NCI-H82 (cell line): ENCODE results near the gene PRPS2.
A peak's percentile ranks its signal among the peaks of the same experiment; 100 is the strongest.

Source experiments
- DNase-seq: peaks from one replicate; lab custom pipeline; 2025; lab: John Stamatoyannopoulos, UW

Gene PRPS2

DNA sequence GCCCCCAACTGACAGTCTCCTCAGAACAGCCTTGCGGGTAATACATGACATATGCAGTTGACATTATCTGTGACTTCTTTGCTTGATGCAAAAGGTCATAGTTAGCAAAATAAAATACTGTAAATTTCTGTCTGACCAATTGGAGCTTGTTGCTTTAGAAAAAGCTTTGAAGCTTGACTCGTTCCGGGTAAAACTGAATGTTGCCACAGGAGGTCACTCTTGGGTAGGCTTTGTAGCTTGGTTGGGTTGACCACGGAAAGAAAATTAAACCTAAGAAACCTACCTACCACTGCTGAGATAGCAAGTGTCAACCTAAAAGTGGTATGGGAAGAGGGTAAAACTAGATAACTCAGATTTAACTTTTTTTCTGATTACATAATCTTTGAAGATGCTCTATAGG lies 23.2 kb downstream of the PRPS2 start:
- peak; percentile 48 for DNase-seq

DNA sequence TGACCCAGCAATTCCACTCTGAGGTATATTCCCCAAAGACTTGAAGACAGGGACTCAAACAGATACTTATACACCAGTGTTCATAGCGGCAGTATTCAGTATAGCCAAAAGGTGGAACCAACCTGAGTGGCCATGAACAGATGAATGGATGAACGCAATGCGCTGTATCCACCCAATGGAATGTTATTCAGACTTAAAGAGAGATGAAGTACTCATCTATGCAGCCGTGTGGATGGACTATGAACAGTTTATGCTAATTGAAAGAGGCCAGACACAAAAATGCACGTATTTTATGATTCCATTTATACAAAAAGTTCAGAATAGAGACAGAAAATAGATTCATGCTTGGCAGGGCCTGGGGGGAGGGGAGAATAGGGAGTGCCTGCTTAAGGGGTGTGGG lies 26.3 kb downstream of the PRPS2 start:
- DNase-seq: no peak

DNA sequence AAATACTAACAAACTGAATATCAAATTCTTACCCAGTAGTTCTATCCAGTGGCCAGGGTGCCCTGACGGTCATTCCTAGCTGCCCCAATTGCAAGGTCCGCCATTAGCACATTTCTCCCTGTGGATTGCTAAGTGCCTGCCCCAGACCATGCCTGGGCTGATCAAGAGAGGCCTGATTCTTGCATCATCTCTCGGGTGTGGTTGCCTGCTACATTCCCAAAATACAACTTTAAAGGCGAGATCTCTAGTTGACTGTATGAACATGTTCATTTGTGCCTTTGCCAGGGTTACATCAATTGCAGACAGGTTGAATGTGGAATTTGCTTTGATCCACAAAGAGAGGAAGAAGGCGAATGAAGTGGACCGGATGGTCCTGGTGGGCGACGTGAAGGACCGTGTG lies 28.0 kb downstream of the PRPS2 start:
- DNase-seq: no peak

DNA sequence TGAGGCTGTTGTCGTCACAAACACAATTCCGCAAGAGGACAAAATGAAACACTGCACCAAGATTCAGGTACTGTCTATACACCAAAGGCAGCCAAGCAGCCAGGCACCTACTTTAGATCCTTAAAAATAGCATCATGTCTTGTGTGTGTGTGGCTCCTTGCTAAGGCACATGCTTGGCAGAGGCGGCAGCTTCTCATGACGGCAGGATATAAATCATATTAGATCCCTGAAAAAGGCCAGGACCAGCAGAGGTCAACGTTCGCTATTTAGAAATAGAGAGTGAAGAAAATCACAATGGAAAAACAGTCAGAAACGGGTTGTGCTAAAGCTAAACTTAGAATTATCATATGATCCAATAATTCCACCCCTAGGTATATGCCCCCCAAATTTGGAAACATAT lies 29.5 kb downstream of the PRPS2 start:
- DNase-seq: no peak

- no peak for DNase-seq
These were observed 33.7 kb downstream of the PRPS2 start for GRCh38 chrX:12824944-12825343.

DNA sequence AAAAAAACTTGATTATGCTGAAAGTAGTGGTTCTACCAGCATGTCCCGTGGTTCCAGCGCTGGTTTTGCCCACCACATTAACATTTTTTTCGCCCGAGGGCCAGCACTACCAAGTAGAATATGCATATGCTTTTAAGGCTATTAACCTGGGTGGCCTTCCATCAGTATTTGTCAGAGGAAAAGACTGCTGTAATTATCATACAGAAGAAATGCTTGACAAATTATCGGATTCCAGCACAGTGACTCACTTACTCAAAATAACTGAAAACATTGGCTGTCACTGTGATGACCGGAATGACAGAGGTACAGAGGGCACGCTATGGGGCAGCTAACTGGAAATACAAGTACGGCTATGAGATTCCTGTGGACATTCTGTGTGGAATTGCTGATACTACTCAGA lies 34.6 kb downstream of the PRPS2 start:
- DNase-seq: no peak

DNA sequence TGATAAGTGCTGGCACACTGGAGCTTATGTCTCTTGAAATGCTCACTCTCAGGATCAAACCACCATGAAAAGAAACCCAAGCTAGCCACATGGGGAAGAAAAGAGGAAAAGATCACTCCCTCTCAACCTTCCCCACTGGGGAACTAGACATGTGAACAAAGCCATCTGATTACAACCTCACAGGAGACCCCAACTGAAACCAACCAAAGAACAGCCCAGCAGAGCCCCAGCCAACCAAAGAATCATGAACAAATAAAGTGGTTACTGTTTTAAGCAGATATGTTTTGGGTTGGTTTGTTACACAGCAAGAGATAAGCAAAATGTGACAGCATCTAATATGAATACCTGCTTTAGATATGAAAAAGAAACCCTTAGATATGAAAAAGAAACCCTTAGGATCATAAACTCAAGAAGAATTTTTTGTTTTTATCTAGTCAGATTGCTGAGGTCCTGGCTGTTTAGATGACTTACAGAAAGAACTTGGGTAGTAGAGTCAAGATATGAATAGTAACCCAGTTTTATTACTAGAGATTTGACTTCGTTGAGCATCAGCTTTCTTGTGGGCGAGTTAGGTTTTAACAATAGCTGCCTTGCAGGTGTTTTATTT lies 52.0 kb downstream of the PRPS2 start:
- DNase-seq: no peak

GRCh38 chrX:12843668-12844279 lies 52.6 kb downstream of the PRPS2 start:
- DNase-seq: no peak

- no peak for DNase-seq
These were observed 53.1 kb downstream of the PRPS2 start for GRCh38 chrX:12844319-12844718.

DNA sequence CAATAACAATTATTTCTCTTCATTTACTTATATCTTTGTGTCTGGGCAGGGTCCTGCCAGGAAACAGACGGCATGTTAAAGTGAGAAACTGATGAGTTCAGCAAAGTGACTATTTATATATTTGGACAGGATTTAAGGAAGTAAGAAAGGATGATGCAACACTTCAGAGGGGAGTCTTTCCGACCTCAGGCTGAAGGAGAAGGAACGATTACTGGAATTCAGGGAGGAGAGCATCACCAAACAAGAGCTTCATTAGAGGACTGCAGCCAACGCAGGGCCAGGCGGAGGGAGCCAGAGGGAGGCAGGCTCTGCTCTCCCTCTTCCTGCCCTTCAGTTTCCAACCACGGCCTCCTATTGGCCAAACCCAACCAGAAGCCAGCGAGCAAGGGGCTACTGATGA lies 74.1 kb downstream of the PRPS2 start:
- DNase-seq: no peak

DNA sequence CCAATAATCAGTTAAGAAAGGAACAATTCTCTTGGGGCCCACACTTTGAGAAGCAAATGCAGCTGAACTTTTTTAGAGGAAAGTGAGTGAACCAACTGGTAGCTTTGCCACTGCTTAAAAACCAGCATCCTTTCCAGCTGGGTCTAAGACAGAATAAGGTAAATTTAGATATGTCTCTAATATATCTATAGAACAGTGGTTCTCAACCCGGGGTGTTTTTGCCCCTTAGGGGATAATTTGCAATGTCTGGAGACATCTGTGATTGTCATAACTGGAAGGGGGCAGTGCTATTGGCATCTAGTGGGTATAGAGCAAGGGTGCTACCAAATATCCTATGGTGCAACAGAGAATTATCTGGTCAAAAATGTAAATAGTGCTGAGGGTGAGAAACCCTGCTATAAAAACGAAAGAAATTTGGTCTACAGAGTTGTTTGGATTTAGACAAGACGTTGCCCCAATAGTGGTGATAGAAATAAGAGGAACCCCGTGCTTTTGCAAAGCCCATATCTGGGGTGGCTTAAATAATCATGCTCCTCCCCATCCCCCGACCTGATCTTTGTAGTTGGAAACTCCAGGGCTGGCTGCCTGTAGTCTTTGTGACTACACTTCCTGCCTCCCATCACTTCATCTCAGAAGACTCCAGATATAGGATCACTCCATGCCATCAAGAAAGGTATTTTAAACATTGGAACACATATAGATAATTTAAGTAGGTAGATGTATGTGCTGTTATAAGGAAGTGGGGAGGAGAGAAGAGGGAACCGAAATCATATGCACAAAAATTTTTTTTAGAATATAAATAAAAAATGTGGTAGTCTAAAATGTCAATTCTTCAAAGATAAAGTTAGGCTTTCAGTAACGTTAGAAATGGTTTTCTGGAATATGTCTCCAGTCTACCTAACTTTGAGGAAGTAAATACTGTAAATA lies 75.5 kb downstream of the PRPS2 start, which contains the start of gene TLR7:
Gene TLR7 (plus strand): TSS at position 622 of the 927 bp plus-strand sequence. CDS start 507 bp downstream, outside the sequence.
- DNase-seq: no peak

DNA sequence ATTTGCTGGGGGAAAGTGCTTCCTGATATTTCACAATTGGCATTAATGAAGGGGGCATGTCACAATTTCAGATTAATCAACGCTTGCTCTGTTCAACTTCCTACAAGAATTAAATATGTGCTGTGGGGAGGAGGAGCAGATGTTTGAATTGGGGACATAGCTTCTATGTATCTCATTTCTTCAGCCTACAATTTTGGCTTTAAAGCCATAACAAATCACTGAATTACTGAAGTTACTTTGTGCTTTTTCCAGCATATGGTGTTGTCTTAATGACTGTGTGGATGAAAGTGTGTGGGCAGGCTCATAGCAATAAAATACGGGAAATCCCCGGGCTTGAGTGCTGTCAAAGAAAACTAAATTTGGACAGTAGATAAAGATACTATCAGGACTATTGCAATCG lies 76.5 kb downstream of the PRPS2 start:
- DNase-seq: no peak

GRCh38 chrX:12868747-12869146 lies 77.5 kb downstream of the PRPS2 start:
- DNase-seq: no peak

- no peak for DNase-seq
These were observed 80.0 kb downstream of the PRPS2 start for GRCh38 chrX:12871257-12871656.

DNA sequence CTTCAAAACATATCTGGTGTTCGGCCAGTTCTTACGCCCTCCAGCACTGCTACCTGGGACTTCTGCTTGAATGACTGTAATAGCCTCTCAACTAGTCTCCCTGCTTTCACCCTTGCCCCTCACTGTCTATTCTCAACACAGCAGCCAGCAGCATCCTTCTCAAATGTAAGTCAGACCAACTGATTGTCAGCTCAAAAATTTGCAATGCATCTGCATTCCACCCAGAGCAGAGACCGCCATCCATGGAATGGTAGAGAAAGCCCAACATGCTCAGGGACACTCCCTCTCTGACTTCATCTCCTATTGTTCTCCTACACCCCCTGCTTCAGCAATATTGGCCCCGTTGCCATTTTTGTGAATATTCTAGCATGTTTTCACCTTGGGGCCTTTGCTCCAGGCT lies 81.5 kb downstream of the PRPS2 start:
- no peak for DNase-seq
